Bronchial epithelial cell (primary cell): Measurements from ENCODE around the gene NPAS4. TPM values are rescaled to one million over a fixed set of nuclear protein-coding genes. Genes with fewer than 3 reads are reported as not detected.
A peak's percentile ranks its signal among the peaks of the same experiment; 100 is the strongest.
"Not testable (repeated sequence)": the region's sequence is repeated elsewhere in the genome, so short reads cannot be mapped to it uniquely, and the experiment has no call there.

Source experiments
- DNase-seq: peaks from one replicate; pipeline ENCODE4 v3.0.0-alpha.2; 2010; ENCODE audit warnings: low read depth
- FAIRE-seq: peaks from 2 replicates; lab custom pipeline; 2011; peaks lifted over from hg19 to GRCh38; lab: Jason Lieb, UNC
- H3K27me3 ChIP-seq: 2 replicates; pipeline ENCODE4 v1.5.1; 2011; ENCODE audit warnings: low read length; ENCODE audit not compliant: control insufficient read depth, insufficient read depth
- H3K36me3 ChIP-seq: 2 replicates; pipeline ENCODE4 v1.5.1; 2011; ENCODE audit warnings: low read length; ENCODE audit not compliant: control insufficient read depth, insufficient read depth
- H3K4me3 ChIP-seq: 2 replicates; pipeline ENCODE4 v1.5.1; 2011; ENCODE audit warnings: mild to moderate bottlenecking, low read depth, low read length, control low read depth
- total RNA-seq: library from RNA; depleted of rRNA; stranded (reverse); fragments of >200 nt; gene quantifications from 2 replicates; pipeline ENCODE4 v1.2.1, GENCODE V29; 2014
- TF ChIP-seq, protein P1 (sequence below): IDR thresholded peaks from 2 replicates; pipeline ENCODE4 v1.5.1; 2011; ENCODE audit warnings: mild to moderate bottlenecking, moderate library complexity, low read length, control low read depth, inconsistent platforms; ENCODE audit not compliant: insufficient read depth, severe bottlenecking

The NPAS4 gene
- total RNA-seq, 1 donor from 2014 or later = not detected

DNA sequence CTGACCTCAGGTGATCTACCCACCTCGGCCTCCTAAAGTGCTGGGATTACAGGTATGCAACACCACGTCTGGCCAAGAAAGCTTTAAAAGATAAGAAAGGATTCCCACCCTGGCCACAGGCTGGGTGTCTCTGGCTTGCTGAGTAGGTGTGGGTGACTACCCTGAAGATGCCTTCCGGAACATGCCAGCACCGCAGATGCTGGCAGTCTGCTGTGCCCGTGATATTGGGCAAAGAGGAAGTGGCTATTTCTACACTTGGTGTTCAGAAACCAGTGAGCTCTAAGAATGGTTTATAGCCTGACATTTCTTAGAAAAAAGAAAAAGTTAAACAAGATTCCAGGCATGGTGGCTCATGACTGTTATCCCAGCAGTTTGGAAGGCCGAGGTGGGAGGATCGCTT lies 11.8 kb downstream of the NPAS4 start:
- no peak for FAIRE-seq
- H3K27me3 ChIP-seq = no peaks in the 10 kb centered on the region
- H3K36me3 ChIP-seq = peaks cover 9% of the 10 kb centered on the region
- DNase-seq = no peak
- TF ChIP-seq, protein P1, sequence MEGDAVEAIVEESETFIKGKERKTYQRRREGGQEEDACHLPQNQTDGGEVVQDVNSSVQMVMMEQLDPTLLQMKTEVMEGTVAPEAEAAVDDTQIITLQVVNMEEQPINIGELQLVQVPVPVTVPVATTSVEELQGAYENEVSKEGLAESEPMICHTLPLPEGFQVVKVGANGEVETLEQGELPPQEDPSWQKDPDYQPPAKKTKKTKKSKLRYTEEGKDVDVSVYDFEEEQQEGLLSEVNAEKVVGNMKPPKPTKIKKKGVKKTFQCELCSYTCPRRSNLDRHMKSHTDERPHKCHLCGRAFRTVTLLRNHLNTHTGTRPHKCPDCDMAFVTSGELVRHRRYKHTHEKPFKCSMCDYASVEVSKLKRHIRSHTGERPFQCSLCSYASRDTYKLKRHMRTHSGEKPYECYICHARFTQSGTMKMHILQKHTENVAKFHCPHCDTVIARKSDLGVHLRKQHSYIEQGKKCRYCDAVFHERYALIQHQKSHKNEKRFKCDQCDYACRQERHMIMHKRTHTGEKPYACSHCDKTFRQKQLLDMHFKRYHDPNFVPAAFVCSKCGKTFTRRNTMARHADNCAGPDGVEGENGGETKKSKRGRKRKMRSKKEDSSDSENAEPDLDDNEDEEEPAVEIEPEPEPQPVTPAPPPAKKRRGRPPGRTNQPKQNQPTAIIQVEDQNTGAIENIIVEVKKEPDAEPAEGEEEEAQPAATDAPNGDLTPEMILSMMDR = no peak
- H3K4me3 ChIP-seq = no peak overlapping the region

- Histone ChIP-seq H3K27me3 (no peaks in the 10 kb centered on the region), H3K36me3 (peaks cover 9% of the 10 kb centered on the region), H3K4me3 (peak overlapping the region; percentile 65)
- FAIRE-seq = no peak
- TF ChIP-seq, protein P1 = no peak
- DNase-seq = no peak
Measured at GRCh38 chr11:66437979-66438503, 17.2 kb downstream of the NPAS4 start.

GRCh38 chr11:66438504-66439466 lies 17.9 kb downstream of the NPAS4 start, which contains the start of gene MRPL11:
MRPL11 (minus strand) TSS chr11:66438848; CDS start chr11:66438754, 94 bp downstream.
- peak; percentile 92 for DNase-seq
- FAIRE-seq = peak; percentile 96
- Histone ChIP-seq H3K4me3 (peak within 1 kb of the TSS; percentile 65), H3K36me3 (peaks cover 9% of the 10 kb centered on the region), H3K27me3 (no peaks in the 10 kb centered on the region)
- TF ChIP-seq, protein P1 = peak; percentile 74

DNA sequence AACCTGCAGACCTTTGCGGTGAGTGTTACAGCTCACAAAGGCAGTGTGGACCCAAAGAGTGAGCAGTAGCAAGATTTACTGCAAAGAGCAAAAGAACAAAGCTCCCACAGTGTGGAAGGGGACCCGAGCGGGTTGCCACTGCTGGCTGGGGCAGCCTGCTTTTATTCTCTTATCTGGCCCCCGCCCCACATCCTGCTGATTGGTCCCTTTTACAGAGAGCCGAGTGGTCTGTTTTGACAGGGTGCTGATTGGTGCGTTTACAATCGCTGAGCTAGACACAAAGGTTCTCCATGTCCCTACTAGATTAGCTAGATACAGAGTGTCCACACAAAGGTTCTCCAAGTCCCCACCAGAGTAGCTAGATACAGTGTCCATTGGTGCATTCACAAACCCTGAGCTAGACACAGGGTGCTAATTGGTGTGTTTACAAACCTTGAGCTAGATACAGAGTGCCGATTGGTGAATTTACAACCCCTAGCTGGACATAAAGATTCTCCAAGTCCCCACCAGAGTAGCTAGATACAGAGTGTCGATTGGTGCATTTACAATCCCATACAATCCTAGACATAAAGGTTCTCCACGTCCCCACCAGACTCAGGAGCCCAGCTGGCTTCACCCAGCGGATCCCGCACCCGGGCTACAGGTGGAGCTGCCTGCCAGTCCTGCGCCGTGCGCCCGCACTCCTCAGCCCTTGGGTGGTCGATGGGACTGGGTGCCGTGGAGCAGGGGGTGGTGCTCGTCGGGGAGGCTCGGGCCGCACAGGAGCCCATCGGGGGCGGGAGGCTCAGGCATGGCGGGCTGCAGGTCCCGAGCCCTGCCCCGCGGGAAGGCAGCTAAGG lies 19.5 kb downstream of the NPAS4 start:
- not testable (repeated sequence) for FAIRE-seq, H3K36me3 ChIP-seq, H3K4me3 ChIP-seq, H3K27me3 ChIP-seq, DNase-seq

DNA sequence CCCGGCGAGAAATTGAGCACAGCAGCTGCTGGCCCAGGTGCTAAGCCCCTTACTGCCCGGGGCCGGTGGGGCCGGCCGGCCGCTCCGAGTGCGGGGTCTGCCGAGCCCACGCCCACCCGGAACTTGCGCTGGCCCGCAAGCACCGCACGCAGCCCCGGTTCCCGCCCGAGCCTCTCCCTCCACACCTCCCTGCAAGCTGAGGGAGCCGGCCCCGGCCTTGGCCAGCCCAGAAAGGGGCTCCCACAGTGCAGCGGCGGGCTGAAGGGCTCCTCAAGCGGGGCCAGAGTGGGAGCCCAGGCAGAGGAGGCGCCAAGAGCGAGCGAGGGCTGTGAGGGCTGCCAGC lies 20.1 kb downstream of the NPAS4 start:
- not testable (repeated sequence) for DNase-seq, H3K36me3 ChIP-seq, H3K27me3 ChIP-seq, FAIRE-seq, H3K4me3 ChIP-seq

GRCh38 chr11:66443602-66444001 lies 22.8 kb downstream of the NPAS4 start:
- Histone ChIP-seq H3K27me3 (no peaks in the 10 kb centered on the region), H3K36me3 (no peaks in the 10 kb centered on the region), H3K4me3 (no peak overlapping the region)
- FAIRE-seq (no peak), DNase-seq (peak; percentile 52)
- TF ChIP-seq, protein P1 = no peak
